ENCODE data around the gene C16orf95.
"Not testable (repeated sequence)": the region's sequence is repeated elsewhere in the genome, so short reads cannot be mapped to it uniquely, and the experiment has no call there.

Gene C16orf95

GRCh38 chr16:87316923-87317749, at the start of gene C16orf95:
Gene C16orf95, minus strand, starts transcription at chr16:87317392. Its CDS starts 150 bp downstream, at chr16:87317242.
- DNase-seq (ENCODE audit: low read depth in 2 of 2): peak; percentile 92 to 95

GRCh38 chr16:87366930-87367329, 49.7 kb upstream of the C16orf95 start:
- no peak for DNase-seq (ENCODE audit: low read depth in 2 of 2)

- DNase-seq (ENCODE audit: low read depth in 2 of 2): no peak
These were observed 49.1 kb upstream of the C16orf95 start for GRCh38 chr16:87366288-87366687.

GRCh38 chr16:87365021-87365713, 48.0 kb upstream of the C16orf95 start:
- DNase-seq (ENCODE audit: low read depth in 2 of 2): no peak

GRCh38 chr16:87363771-87364455, 46.7 kb upstream of the C16orf95 start:
- DNase-seq (ENCODE audit: low read depth in 2 of 2): no peak

- not testable (repeated sequence) for DNase-seq (ENCODE audit: low read depth in 2 of 2)
These were observed 45.8 kb upstream of the C16orf95 start for GRCh38 chr16:87362828-87363559.

- DNase-seq (ENCODE audit: low read depth in 2 of 2): no peak
These were observed 44.9 kb upstream of the C16orf95 start for GRCh38 chr16:87361916-87362619.

- no peak for DNase-seq (ENCODE audit: low read depth in 2 of 2)
These were observed 43.8 kb upstream of the C16orf95 start for GRCh38 chr16:87360862-87361610.

GRCh38 chr16:87359121-87359520, 41.9 kb upstream of the C16orf95 start:
- no peak for DNase-seq (ENCODE audit: low read depth in 2 of 2)

GRCh38 chr16:87358696-87359095, 41.5 kb upstream of the C16orf95 start:
- no peak for DNase-seq (ENCODE audit: low read depth in 2 of 2)

GRCh38 chr16:87358250-87358649, 41.1 kb upstream of the C16orf95 start:
- no peak for DNase-seq (ENCODE audit: low read depth in 2 of 2)

GRCh38 chr16:87356491-87356853, 39.3 kb upstream of the C16orf95 start:
- no peak for DNase-seq (ENCODE audit: low read depth in 2 of 2)

- DNase-seq (ENCODE audit: low read depth in 2 of 2): no peak
These were observed 36.4 kb upstream of the C16orf95 start for GRCh38 chr16:87353613-87354012.

- DNase-seq (ENCODE audit: low read depth in 2 of 2): no peak
These were observed 35.6 kb upstream of the C16orf95 start for GRCh38 chr16:87352818-87353217.

- DNase-seq (ENCODE audit: low read depth in 2 of 2): no peak
These were observed 34.1 kb upstream of the C16orf95 start for GRCh38 chr16:87351320-87351698.

- no peak for DNase-seq (ENCODE audit: low read depth in 2 of 2)
These were observed 33.6 kb upstream of the C16orf95 start for GRCh38 chr16:87350681-87351319.

- DNase-seq (ENCODE audit: low read depth in 2 of 2): no peak
These were observed 32.8 kb upstream of the C16orf95 start for GRCh38 chr16:87350031-87350430.

- no peak for DNase-seq (ENCODE audit: low read depth in 2 of 2)
These were observed 31.5 kb upstream of the C16orf95 start for GRCh38 chr16:87348616-87349157.

GRCh38 chr16:87347932-87348615, 30.9 kb upstream of the C16orf95 start:
- no peak for DNase-seq (ENCODE audit: low read depth in 2 of 2)

Data from stimulated activated CD4-positive, alpha-beta T cell treated with anti-CD3 and anti-CD28 coated beads, Interleukin-15, amount 100 ng/mL, for 48 hours (primary cell).